Stimulated activated CD4-positive, alpha-beta T cell treated with anti-CD3 and anti-CD28 coated beads, Interleukin-1b, Interleukin-23, amount 100 ng/mL, for 1 hour (primary cell): ENCODE results near the gene ATRNL1.

ENCODE experiments used
- DNase-seq, 2 donors: peaks; one replicate each; pipeline ENCODE4 v3.0.0-alpha.2; 2020; ENCODE audit warnings: low read depth in 2 of 2

ATRNL1 gene

GRCh38 chr10:115833119-115833518 lies 740.0 kb downstream of the ATRNL1 start:
- no peak for DNase-seq

GRCh38 chr10:115844591-115844990 lies 751.4 kb downstream of the ATRNL1 start:
- DNase-seq, result no peak

- DNase-seq, result no peak
Observed at GRCh38 chr10:115845921-115846320, 752.8 kb downstream of the ATRNL1 start.

- DNase-seq, result no peak
Observed at GRCh38 chr10:115846528-115846927, 753.4 kb downstream of the ATRNL1 start.

GRCh38 chr10:115849197-115849596 lies 756.0 kb downstream of the ATRNL1 start:
- no peak for DNase-seq

GRCh38 chr10:115850666-115851065 lies 757.5 kb downstream of the ATRNL1 start:
- DNase-seq, result no peak

- no peak for DNase-seq
Observed at GRCh38 chr10:115851695-115852094, 758.5 kb downstream of the ATRNL1 start.

- no peak for DNase-seq
Observed at GRCh38 chr10:115854740-115855435, 761.7 kb downstream of the ATRNL1 start.

GRCh38 chr10:115856580-115856979 lies 763.4 kb downstream of the ATRNL1 start:
- DNase-seq, result no peak

- DNase-seq, result no peak
Observed at GRCh38 chr10:115857856-115858255, 764.7 kb downstream of the ATRNL1 start.

GRCh38 chr10:115860182-115861107 lies 767.3 kb downstream of the ATRNL1 start:
- no peak for DNase-seq

- DNase-seq, result no peak
Observed at GRCh38 chr10:115861455-115861854, 768.3 kb downstream of the ATRNL1 start.

- no peak for DNase-seq
Observed at GRCh38 chr10:115861864-115862263, 768.7 kb downstream of the ATRNL1 start.

- DNase-seq, result no peak
Observed at GRCh38 chr10:115866174-115866573, 773.0 kb downstream of the ATRNL1 start.

- no peak for DNase-seq
Observed at GRCh38 chr10:115866691-115867090, 773.5 kb downstream of the ATRNL1 start.

GRCh38 chr10:115867305-115867704 lies 774.1 kb downstream of the ATRNL1 start:
- DNase-seq, result no peak

GRCh38 chr10:115871855-115872254 lies 778.7 kb downstream of the ATRNL1 start:
- DNase-seq, result no peak

GRCh38 chr10:115875172-115875571 lies 782.0 kb downstream of the ATRNL1 start:
- no peak for DNase-seq

GRCh38 chr10:115879372-115880089 lies 786.4 kb downstream of the ATRNL1 start:
- no peak for DNase-seq

GRCh38 chr10:115882021-115882420 lies 788.9 kb downstream of the ATRNL1 start:
- no peak for DNase-seq

- DNase-seq, result no peak
Observed at GRCh38 chr10:115883372-115883771, 790.2 kb downstream of the ATRNL1 start.

- no peak for DNase-seq
Observed at GRCh38 chr10:115884331-115884730, 791.2 kb downstream of the ATRNL1 start.
